Uterus (tissue), 2 donors: ENCODE measurements around the gene PCDH1.

Source experiments
- CTCF ChIP-seq, 4 experiments: fragments of 200-600 bp in 2 of 4; fragments of 450-650 bp in 2 of 4; sonication (generic) in 2 of 4; IDR thresholded peaks; one replicate each; pipeline ENCODE4 v1.5.1; 2016 to 2019; ENCODE audit warnings: antibody characterized with exemption in 4 of 4, mild to moderate bottlenecking in 2 of 4, moderate library complexity in 1 of 4
- POLR2A ChIP-seq, 2 donors: fragments of 450-650 bp; IDR thresholded peaks; one replicate each; pipeline ENCODE4 v1.6.1; 2016; ENCODE audit warnings: antibody characterized with exemption in 2 of 2, mild to moderate bottlenecking in 1 of 2, moderate library complexity in 1 of 2

GRCh38 chr5:141870871-141871270 lies 7.3 kb downstream of the PCDH1 start:
- no peak for TF ChIP-seq CTCF (IDR thresholded peaks at IDR 0.05)
- TF ChIP-seq POLR2A (IDR thresholded peaks at IDR 0.05), result no peak
